ENCODE measurements around the gene B3GALNT2. TPM values are rescaled to one million over a fixed set of nuclear protein-coding genes. Genes with fewer than 3 reads are reported as not detected.

The B3GALNT2 gene
- total RNA-seq, 4 donors from 2014 or later, result 63.3 to 73.1 (median 70.6) TPM

- no peaks in the 10 kb centered on the region for H3K9me3 ChIP-seq
- no peak overlapping the region for H3K27ac ChIP-seq
- H3K4me3 ChIP-seq, result no peak overlapping the region
- H3K4me1 ChIP-seq, result no peaks in the 10 kb centered on the region
- no peaks in the 10 kb centered on the region for H3K36me3 ChIP-seq
- whole genome bisulfite sequencing, 2 donors (ENCODE audit: low coverage in 1 of 2), result 43 to 60% methylated on average over 1 to 4 of the region's 4 CpGs
- no peak for ATAC-seq
- TF ChIP-seq EP300 (IDR thresholded peaks at IDR 0.05) (no peak), POLR2AphosphoS5 (IDR thresholded peaks at IDR 0.05) (no peak), POLR2A (IDR thresholded peaks at IDR 0.05) (no peak), CTCF (IDR thresholded peaks at IDR 0.05) (no peak)
- no peaks in the 10 kb centered on the region for H3K27me3 ChIP-seq
Observed at GRCh38 chr1:235525314-235525713, 21.1 kb upstream of the B3GALNT2 start.

GRCh38 chr1:235516862-235517446 is 12.7 kb upstream of the B3GALNT2 start:
- no peak overlapping the region for H3K27ac ChIP-seq
- WGBS, 2 donors (ENCODE audit: low coverage in 1 of 2), result 71 to 86% methylated on average over 4 to 6 of the region's 6 CpGs
- no peaks in the 10 kb centered on the region for H3K36me3 ChIP-seq
- H3K4me1 ChIP-seq, result no peaks in the 10 kb centered on the region
- H3K27me3 ChIP-seq, result no peaks in the 10 kb centered on the region
- H3K4me3 ChIP-seq, result no peak overlapping the region
- TF ChIP-seq CTCF (IDR thresholded peaks at IDR 0.05), result no peak
- no peak for TF ChIP-seq POLR2AphosphoS5 (IDR thresholded peaks at IDR 0.05)
- no peak for TF ChIP-seq EP300 (IDR thresholded peaks at IDR 0.05)
- no peak for TF ChIP-seq POLR2A (IDR thresholded peaks at IDR 0.05)
- no peaks in the 10 kb centered on the region for H3K9me3 ChIP-seq
- ATAC-seq, result no peak

GRCh38 chr1:235515844-235516512 is 11.7 kb upstream of the B3GALNT2 start:
- Histone ChIP-seq H3K4me3 (no peak overlapping the region), H3K9me3 (no peaks in the 10 kb centered on the region), H3K36me3 (no peaks in the 10 kb centered on the region), H3K27me3 (no peaks in the 10 kb centered on the region), H3K4me1 (no peaks in the 10 kb centered on the region), H3K27ac (no peak overlapping the region)
- TF ChIP-seq POLR2AphosphoS5 (IDR thresholded peaks at IDR 0.05) (no peak), EP300 (IDR thresholded peaks at IDR 0.05) (no peak), CTCF (IDR thresholded peaks at IDR 0.05) (no peak), POLR2A (IDR thresholded peaks at IDR 0.05) (no peak)
- WGBS, 2 donors (ENCODE audit: low coverage in 1 of 2), result 88 to 93% methylated on average over 5 of the region's 5 CpGs
- ATAC-seq, result no peak

GRCh38 chr1:235513495-235514366 is 9.5 kb upstream of the B3GALNT2 start:
- Histone ChIP-seq H3K4me1 (no peaks in the 10 kb centered on the region), H3K27me3 (no peaks in the 10 kb centered on the region), H3K4me3 (no peak overlapping the region), H3K9me3 (no peaks in the 10 kb centered on the region), H3K36me3 (no peaks in the 10 kb centered on the region), H3K27ac (no peak overlapping the region)
- no peak for TF ChIP-seq POLR2AphosphoS5 (IDR thresholded peaks at IDR 0.05)
- TF ChIP-seq POLR2A (IDR thresholded peaks at IDR 0.05), result no peak
- TF ChIP-seq EP300 (IDR thresholded peaks at IDR 0.05), result no peak
- TF ChIP-seq CTCF (IDR thresholded peaks at IDR 0.05), result peak; percentile 73 to 96 (median 83)
- 34 to 38% methylated on average over 8 of the region's 8 CpGs for WGBS, 2 donors (ENCODE audit: low coverage in 1 of 2)
- ATAC-seq, result no peak

Measured in gastroesophageal sphincter (tissue), 4 donors.